NCI-H146 (cell line): ENCODE results near the gene PITPNB.

Experiments used
- DNase-seq: peaks from one replicate; lab custom pipeline; 2025; lab: John Stamatoyannopoulos, UW

Gene PITPNB

GRCh38 chr22:27880778-27881394, 38.2 kb downstream of the PITPNB start:
- DNase-seq = peak; percentile 26

- DNase-seq = peak; percentile 2
These were observed 39.1 kb downstream of the PITPNB start for GRCh38 chr22:27879923-27880322.

GRCh38 chr22:27878541-27878940, 40.5 kb downstream of the PITPNB start:
- DNase-seq = no peak

DNA sequence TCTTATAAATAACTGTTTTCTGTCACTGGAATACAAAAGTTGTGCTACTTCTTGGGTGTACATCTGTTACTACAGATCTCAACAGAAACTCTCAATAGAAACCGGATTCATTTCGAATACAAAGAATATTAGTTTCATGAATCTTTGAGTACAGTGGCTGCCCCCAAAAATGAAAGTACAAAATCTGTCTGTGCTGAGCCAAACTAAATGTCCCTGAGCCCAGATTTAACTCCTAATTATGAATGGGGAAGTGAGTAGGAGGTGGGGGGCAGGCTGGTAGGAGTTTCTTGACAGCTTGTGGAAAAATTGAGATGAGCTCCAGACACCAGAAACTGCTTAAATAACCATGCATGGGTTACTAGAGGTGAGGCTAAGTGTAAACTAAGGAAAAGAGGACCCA, 41.6 kb downstream of the PITPNB start:
- DNase-seq = no peak

DNA sequence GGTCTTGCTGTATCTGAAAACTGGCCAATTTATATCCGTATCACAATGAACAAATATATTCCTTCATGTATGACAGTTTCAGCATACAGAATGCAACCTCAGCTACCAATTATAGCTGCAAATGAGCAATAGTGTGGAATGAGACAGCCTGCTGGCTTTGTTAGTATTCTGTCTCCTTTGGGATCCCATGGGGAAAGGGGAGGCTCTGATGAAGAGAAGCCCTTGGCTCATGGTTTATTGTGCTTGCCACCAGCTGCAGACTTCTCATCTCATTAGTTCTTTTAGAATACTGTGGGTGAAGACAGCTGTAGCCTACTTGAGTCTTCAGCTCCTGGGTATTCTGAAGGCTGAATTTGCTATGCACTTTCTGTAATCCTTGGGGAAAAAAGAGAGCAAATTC, 42.4 kb downstream of the PITPNB start:
- DNase-seq = peak; percentile 26

DNA sequence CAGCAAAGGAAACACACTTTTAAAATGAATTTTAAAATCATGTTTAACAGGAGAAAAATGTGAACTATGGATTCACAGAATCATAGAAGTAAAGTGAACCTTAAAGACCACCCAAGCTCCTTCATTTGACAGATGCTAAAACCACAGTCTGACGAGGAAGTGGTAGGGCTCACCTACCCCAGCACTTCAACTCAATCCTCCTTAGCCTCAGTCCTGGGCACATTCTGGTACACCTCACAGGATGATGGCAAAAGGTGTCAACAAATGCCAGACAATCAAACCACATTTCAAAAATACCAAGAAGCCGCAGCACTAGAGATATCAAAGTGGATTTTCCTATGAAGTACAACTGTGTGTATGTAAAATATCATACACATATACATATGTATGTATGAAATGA, 43.1 kb downstream of the PITPNB start:
- DNase-seq = no peak

DNA sequence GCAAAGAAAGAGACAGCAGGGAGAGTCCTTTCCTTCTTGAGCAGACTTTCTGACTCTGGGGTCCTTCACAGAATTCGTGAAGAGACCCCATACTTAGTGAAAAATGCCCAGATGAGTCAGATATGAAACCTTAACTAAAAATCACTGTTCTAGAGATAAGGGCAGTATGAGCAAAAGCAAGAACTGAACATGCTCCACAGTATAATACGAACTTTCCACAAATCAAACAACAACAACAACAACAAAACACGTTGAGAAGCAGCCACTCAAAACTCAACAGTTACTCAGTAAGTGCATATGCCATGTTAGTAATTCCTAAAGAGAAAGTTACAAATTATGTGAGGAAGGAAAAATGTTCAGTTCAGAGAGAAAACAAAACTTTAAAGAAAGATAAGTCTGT, 44.3 kb downstream of the PITPNB start:
- no peak for DNase-seq

DNA sequence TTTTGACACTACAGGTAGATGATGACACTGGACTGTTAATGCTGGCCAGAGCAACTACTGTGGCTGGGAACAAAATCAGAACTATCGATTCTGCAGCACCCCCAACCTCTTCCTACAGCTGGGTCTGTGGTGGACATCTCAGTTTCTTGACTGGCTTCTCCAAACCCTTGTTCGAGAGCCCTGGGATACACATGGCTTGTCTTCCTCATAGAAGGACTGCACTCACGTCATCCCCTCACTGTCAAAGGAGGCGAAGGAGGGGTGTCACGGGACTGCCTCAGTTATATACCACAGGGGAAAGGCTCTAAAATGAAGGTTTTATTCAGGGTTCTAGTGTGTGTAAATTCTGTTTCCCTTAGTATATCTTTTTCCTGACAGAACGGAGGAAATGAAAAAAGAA, 44.9 kb downstream of the PITPNB start:
- no peak for DNase-seq

DNA sequence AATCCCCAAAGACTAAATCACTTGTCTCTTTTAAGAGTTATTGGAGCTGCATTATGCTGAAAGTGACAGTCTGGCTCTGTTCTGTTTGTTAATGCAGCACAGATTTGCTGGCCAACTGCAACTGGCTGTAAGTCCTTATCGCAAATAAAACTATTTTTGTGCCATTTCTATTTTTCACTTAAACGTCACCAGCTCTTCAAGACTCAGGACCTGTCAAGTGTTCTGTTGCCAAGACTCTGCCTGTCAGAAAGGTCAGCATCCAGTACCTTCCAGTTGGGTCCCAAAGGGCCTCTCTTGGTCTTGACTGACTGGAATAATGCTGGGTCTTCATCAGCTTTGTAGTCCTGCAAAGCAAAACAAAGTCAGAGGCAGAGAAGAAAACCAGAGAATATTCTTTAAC, 45.6 kb downstream of the PITPNB start:
- DNase-seq = no peak

DNA sequence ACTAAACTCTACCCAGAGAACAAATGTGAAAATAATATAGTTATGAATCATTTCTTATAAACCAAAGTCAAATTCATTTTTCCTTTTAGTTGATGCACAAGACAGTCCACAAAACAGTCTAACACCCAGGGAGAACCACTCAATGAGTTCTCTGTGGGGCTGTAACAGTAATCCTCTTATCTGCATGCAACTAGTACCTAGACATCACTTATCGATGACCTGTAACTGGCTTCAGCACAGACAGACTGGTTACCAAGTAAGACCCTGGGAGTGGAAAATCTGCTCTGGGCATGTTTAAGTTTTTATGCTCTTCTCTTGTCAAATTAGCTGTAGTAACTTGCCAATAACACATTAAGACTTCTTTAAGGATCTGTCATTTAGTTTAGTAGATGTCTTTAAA, 46.6 kb downstream of the PITPNB start:
- no peak for DNase-seq

DNA sequence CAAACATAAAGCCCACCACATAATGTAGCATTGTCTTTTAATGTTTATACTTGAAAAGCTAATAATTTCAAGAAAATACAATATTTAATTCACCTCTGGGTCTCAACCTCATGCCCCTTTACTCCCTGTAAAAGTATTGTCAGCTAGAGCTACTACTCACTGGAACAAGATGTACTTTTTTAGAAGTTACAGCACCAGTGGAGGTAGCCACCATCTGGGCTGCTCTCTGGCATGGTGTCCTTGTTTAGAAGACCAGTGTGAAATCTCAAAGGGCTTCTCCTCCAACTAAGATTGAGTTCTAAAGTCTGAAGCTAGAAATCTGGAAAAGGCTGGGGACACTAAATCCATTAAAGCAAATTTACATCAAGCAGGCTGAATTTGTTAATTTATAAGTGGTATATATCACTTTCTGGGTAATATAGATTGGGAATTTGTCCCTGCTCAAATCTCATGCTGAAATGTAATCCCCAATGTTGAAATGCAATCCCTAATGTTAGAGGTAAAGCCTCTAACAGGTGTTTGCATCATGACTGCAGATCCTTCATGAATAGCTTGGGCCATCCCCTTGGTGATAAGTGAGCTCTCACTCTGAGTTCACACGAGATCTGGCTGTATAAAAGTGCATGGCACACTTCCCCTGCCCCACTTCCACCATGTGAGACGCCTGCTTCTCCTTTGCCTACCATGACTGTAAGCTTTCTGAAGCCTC, 47.6 kb downstream of the PITPNB start:
- no peak for DNase-seq

DNA sequence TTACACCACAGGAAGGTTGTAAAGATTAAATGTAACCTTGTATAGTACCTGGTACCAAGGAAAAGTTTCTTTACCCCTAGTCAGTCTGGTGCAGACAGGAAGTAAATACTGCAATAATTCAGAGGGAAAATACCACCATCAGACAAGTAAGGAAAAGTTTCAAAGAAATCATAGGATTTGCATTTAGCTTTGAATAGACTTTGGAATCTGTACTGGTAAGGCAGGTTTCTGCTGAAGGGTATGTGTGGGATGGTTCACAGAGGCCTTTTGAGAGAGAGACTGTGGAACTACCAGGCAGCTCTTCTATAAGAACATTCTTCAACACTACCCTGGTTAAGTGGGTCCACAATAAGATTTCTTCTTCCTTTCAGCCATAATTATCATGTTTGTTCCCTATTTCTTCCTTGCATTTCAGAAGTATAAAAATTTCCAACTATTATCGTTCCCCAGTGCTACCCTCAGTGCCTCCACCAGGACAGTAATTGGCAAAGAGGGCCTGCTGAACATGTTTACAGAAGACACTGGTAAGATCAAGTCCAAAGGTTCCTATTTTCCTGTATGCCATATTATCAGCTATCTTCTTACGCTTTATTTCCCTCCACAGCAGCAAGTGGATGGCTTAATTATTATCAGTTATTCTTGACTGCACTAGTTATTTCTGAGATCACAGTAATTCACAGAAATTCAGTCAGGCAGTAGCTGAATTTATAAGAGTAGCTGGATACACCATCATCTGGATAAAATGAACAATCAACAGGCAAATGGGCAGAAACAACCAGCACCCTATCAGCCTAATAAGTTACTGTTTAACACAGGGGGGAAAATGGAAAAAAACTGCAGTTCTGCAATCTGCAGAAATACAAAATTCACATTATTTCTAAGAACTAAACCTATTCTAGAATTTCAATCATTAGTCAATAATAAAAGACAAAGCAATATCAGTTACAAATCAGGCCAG, 48.5 kb downstream of the PITPNB start:
- no peak for DNase-seq

- no peak for DNase-seq
These were observed 50.2 kb downstream of the PITPNB start for GRCh38 chr22:27868732-27869282.

- no peak for DNase-seq
These were observed 50.9 kb downstream of the PITPNB start for GRCh38 chr22:27867953-27868731.

DNA sequence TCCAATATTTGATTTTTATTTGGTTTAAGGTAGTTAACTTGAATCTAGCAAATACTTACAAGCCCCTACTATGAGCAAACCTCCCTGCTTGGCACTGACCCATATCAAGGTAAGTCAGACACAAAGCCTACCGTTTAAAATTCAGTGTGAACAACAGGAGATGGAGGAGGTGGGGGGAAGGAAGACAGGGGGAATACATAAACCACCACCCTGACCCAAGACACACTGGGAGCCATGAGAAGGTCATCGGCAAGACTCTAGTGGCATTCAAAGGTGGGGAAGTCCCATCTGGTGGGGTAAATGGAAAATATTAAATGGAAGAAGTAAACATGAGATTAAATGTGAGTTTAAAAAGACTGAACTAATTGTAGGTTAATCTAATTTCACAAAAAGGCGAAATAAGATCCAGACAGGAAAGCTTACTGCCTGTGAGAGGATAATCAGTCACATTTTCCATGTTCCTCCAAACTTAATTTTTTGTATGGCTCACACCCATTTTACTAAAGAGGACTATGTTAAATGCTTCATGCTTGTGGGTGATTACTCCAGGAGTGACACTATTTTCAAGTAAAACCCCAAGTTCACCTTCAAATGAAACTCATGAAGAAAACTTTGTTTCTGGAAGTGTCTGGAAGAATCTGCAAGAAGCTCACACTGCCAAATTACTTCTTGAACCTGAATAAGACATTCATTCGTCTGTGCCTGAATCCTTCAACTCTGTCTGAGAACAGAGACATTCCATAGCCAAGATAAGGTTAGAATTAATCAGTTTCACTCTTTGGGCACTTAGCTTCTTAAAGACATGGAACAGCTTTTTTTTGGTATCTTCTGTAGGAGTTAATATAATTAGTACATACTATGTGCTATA, 51.7 kb downstream of the PITPNB start:
- no peak for DNase-seq

DNA sequence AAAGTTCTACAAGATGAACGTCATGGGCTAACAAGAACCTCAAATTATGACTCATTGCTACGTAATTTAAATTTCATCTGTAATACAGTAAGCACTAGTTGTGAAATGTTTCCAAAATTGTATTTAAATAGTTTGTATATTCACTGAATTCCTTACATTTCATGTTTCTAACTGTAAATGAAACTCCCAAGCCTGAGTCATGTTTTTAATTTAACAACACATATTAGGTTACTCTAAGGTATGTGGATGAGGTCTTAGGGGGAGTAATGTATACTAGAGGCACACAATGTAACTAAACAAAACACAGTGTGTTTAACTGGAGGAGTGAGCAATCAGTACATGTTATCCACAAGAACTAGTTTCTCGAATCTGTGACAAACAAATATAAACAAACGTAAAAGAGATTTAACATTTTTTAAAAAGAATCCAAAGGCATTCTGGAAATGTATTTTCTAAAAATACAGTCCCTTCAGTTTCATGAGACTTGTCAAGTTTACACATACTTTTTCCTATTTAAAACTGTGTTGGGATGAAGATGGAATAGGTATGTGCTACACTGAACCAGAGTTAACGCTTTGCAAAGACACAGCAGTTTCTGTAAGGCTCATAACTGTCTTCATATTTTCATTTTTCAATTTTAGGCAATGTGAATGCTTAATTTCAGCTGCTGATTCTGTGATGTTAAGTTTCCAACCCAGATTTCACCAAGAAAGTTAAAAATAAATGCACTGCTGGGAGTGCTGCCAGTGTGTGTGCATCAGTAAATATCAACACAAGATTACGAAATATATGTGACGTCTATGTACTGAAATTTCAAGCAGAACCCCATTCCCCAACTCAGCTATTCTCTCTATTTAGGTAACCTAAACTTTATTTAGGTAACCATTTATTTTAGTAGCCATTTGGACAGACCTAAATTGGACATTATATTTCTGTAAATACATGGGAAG, 52.6 kb downstream of the PITPNB start:
- DNase-seq = no peak

- no peak for DNase-seq
These were observed 53.6 kb downstream of the PITPNB start for GRCh38 chr22:27865496-27865895.

GRCh38 chr22:27863556-27863955, 55.5 kb downstream of the PITPNB start:
- no peak for DNase-seq

GRCh38 chr22:27863001-27863400, 56.1 kb downstream of the PITPNB start:
- no peak for DNase-seq

DNA sequence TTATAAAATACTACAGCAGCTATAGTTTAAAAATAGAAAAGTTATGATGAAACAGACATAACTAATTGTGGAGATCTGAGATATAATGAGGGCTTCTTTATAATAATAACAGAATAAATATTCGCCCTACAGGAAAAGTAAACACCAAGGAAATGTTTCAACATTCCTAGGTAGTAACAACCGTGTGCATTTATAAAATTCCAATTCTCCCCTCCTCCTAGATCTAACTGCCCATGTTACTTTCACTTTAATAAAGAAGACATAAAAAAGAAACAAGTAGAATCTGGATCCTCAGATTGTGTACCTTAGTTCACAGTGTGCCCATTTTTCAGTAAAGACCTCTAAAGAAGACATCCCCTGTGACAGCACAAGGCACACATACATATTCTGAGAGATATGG, 59.7 kb downstream of the PITPNB start:
- DNase-seq = no peak
